DLD1 (cell line): ENCODE measurements around the gene ADAM12.

Experiments
- in situ Hi-C: cut with HindIII; loops from 2 replicates; pipeline ENCODE4 v1.10.0; 2017; ENCODE audit warnings: low sequenced_read_pairs

The ADAM12 gene

GRCh38 chr10:126242397-126243260 lies 145.6 kb downstream of the ADAM12 start:
- in situ Hi-C loops: no loop called here

GRCh38 chr10:126240483-126240882 lies 147.8 kb downstream of the ADAM12 start:
- in situ Hi-C loops: no loop called here

- in situ Hi-C loops: no loop called here
Measured at GRCh38 chr10:126239844-126240243, 148.4 kb downstream of the ADAM12 start.

GRCh38 chr10:126235979-126236851 lies 152.1 kb downstream of the ADAM12 start:
- in situ Hi-C loops: no loop called here

GRCh38 chr10:126235091-126235978 lies 152.9 kb downstream of the ADAM12 start:
- in situ Hi-C loops: no loop called here

GRCh38 chr10:126234630-126235029 lies 153.6 kb downstream of the ADAM12 start:
- in situ Hi-C loops: no loop called here

GRCh38 chr10:126233182-126234148 lies 154.8 kb downstream of the ADAM12 start:
- in situ Hi-C loops: no loop called here

- in situ Hi-C loops: no loop called here
Measured at GRCh38 chr10:126230587-126230986, 157.7 kb downstream of the ADAM12 start.

GRCh38 chr10:126229686-126230085 lies 158.6 kb downstream of the ADAM12 start:
- in situ Hi-C loops: no loop called here

GRCh38 chr10:126227762-126228134 lies 160.5 kb downstream of the ADAM12 start:
- in situ Hi-C loops: no loop called here

- in situ Hi-C loops: no loop called here
Measured at GRCh38 chr10:126226988-126227761, 161.1 kb downstream of the ADAM12 start.

- in situ Hi-C loops: no loop called here
Measured at GRCh38 chr10:126226205-126226604, 162.1 kb downstream of the ADAM12 start.

GRCh38 chr10:126225672-126226008 lies 162.6 kb downstream of the ADAM12 start:
- in situ Hi-C loops: no loop called here

- in situ Hi-C loops: no loop called here
Measured at GRCh38 chr10:126224967-126225671, 163.2 kb downstream of the ADAM12 start.

- in situ Hi-C loops: no loop called here
Measured at GRCh38 chr10:126223512-126224067, 164.7 kb downstream of the ADAM12 start.

GRCh38 chr10:126222736-126223511 lies 165.4 kb downstream of the ADAM12 start:
- in situ Hi-C loops: no loop called here

- in situ Hi-C loops: no loop called here
Measured at GRCh38 chr10:126221874-126222273, 166.4 kb downstream of the ADAM12 start.
